HG03575 (cell line): ENCODE results near the gene IGF2R.
"Not testable (repeated sequence)": the region's sequence is repeated elsewhere in the genome, so short reads cannot be mapped to it uniquely, and the experiment has no call there.

Experiments used
- ATAC-seq: cut with Tn5 transposase; IDR thresholded peaks from one replicate; pipeline ENCODE4 v1.9.1; 2021; ENCODE audit not compliant: unreplicated experiment, insufficient number of reproducible peaks, low FRiP score; ENCODE audit errors: extremely low read depth

The IGF2R gene

GRCh38 chr6:160137989-160138835, 169.3 kb downstream of the IGF2R start:
- no peak for ATAC-seq

GRCh38 chr6:160138839-160139419, 170.0 kb downstream of the IGF2R start:
- ATAC-seq: no peak

DNA sequence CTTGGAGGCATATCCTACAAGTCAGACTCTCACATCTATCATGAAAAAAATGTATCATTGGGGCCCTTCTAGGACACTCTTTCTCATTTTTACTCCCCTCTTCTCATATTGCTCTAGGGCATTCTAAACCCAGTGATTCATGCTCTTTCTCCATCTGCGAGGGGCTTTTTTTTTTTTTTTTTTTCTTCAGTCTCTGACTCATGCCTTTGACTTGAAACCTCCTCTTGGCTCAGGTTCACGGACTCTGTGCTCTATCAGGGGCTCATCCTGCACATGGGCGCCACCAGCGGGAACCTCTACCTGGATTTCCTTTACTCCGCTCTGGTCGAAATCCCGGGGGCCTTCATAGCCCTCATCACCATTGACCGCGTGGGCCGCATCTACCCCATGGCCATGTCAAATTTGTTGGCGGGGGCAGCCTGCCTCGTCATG, 170.6 kb downstream of the IGF2R start:
- ATAC-seq: no peak

DNA sequence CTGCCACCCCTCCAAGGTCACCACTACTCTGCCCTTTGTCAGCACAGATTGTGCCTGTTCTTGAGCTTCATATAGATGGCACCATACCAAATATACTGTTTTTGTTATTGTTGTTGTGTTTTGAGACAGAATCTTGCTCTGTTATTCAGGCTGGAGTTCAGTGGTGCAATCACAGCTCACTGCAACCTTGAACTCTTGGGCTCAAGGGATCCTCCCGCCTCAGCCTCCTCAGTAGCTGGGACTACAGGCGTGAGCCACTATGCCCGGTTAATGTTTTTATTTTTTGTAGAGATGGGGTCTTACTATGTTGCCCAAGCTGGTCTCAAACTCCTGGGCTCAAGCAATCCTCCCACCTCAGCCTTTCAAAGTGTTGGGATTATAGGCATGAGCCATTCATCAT, 171.6 kb downstream of the IGF2R start:
- ATAC-seq: not testable (repeated sequence)

GRCh38 chr6:160141001-160141726, 172.3 kb downstream of the IGF2R start:
- ATAC-seq: no peak

- ATAC-seq: no peak
These were observed 173.3 kb downstream of the IGF2R start for GRCh38 chr6:160142115-160142715.

GRCh38 chr6:160146454-160147145, 177.7 kb downstream of the IGF2R start:
- ATAC-seq: no peak

GRCh38 chr6:160147146-160147536, 178.3 kb downstream of the IGF2R start:
- ATAC-seq: no peak

DNA sequence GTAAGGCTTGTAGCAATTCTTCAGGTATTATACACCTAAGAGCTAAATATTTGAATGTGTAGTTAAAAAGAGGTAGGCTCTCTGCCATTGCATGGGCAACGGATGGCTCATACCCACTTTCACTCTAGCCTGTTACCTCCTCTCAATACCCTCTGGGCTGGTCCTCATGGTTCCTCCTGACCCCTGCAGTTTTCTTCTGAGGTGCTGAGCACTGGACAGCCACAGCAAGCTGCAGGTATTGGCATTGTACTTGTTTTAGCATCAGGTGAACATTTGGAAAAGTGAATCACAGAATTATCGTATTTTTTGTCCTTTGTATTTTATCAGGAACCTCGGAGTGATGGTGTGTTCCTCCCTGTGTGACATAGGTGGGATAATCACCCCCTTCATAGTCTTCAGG, 185.6 kb downstream of the IGF2R start:
- no peak for ATAC-seq

DNA sequence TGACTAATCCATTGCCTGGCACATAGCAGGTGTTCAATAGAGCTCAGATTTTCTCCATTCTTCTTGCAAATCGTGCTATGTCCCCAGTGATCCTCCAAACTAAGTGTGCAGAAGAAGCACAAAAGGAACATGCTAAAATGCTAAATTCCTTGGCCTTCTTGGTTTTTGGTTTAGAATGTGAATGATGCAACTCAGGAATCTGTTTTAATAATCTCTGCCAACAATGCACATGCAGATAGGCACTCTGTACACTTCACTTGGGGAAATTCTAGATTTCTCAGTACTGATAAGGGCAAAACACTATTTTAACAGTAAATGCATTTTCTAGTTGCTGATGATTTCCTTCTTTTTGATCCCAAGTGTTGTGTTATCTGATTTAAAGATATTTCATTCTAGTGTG, 188.0 kb downstream of the IGF2R start:
- ATAC-seq: no peak

DNA sequence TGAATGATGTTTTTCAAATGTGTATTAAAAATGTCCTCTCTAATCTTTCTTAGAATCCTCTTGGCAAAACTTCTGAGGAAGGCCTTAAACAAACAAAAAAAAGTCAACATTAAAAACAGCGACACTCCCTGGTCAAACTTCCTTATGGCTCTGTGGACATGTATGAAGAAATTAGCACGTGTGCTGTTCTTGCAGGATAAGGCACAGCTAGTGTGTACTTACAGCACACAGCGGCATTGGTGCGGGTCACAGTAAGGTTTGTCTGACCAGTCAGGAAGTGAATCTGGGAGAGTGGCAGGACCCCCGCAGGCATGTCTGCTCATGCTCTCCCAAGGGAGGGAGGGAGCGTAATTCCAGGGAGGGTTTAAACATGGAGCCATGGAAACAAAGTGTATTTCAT, 191.6 kb downstream of the IGF2R start:
- ATAC-seq: no peak
